HFF-Myc (cell line): ENCODE measurements around the gene GCK.

Experiments
- DNase-seq: peaks from one replicate; pipeline ENCODE4 v3.0.0-alpha.2; 2011; ENCODE audit warnings: low read depth; ENCODE audit errors: extremely low read depth
- H3K4me3 ChIP-seq: replicated peaks from 2 replicates; pipeline ENCODE4 v1.5.1; 2011; ENCODE audit warnings: low read depth, mild to moderate bottlenecking, control low read depth, low read length
- TF ChIP-seq, protein P1 (sequence below): IDR thresholded peaks from 2 replicates; pipeline ENCODE4 v1.5.1; 2012; ENCODE audit warnings: mild to moderate bottlenecking, low read depth, low read length, control low read depth; ENCODE audit errors: missing control alignments

Gene GCK

DNA sequence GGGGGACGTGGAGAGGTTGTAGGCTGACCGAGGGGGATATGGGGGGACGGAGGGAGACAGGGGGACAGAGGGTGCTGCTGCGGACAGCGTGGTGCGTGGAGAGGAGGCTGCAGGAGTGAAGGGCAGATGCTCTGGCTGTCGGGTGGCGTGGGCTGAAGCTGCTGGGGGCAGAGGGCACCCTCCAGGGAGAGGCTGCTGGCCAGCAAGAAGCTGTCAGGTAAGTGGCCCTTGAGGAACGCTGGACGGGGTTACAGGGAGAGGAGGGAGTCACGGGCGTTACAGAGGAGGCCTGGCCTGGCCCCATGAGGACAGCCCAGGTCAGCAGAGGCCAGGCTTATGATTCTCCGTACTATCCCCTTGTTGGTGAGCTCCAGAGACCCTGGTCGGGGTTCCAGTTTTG lies 38.7 kb upstream of the GCK start:
- no peak overlapping the region for H3K4me3 ChIP-seq
- TF ChIP-seq, protein P1, sequence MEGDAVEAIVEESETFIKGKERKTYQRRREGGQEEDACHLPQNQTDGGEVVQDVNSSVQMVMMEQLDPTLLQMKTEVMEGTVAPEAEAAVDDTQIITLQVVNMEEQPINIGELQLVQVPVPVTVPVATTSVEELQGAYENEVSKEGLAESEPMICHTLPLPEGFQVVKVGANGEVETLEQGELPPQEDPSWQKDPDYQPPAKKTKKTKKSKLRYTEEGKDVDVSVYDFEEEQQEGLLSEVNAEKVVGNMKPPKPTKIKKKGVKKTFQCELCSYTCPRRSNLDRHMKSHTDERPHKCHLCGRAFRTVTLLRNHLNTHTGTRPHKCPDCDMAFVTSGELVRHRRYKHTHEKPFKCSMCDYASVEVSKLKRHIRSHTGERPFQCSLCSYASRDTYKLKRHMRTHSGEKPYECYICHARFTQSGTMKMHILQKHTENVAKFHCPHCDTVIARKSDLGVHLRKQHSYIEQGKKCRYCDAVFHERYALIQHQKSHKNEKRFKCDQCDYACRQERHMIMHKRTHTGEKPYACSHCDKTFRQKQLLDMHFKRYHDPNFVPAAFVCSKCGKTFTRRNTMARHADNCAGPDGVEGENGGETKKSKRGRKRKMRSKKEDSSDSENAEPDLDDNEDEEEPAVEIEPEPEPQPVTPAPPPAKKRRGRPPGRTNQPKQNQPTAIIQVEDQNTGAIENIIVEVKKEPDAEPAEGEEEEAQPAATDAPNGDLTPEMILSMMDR = no peak
- no peak for DNase-seq

DNA sequence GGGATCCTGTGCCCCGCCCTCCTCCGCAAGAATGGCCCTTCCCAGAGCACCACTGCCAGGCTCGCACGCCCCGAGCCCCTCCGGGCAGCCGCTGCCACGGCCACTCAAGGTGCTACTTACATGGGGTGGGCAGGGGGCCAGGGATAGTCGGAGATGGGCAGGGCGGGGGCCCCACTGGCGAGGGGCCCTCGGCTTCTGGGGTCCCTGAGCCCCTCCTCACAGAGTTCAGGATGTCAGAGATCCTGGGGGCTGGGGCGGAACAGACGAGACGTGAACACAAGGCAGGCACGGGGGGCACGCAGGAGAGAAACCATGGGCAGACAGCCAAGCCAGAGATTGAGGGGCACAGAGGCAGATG lies 37.1 kb upstream of the GCK start:
- no peak for DNase-seq
- H3K4me3 ChIP-seq = no peak overlapping the region
- TF ChIP-seq, protein P1 = no peak

DNA sequence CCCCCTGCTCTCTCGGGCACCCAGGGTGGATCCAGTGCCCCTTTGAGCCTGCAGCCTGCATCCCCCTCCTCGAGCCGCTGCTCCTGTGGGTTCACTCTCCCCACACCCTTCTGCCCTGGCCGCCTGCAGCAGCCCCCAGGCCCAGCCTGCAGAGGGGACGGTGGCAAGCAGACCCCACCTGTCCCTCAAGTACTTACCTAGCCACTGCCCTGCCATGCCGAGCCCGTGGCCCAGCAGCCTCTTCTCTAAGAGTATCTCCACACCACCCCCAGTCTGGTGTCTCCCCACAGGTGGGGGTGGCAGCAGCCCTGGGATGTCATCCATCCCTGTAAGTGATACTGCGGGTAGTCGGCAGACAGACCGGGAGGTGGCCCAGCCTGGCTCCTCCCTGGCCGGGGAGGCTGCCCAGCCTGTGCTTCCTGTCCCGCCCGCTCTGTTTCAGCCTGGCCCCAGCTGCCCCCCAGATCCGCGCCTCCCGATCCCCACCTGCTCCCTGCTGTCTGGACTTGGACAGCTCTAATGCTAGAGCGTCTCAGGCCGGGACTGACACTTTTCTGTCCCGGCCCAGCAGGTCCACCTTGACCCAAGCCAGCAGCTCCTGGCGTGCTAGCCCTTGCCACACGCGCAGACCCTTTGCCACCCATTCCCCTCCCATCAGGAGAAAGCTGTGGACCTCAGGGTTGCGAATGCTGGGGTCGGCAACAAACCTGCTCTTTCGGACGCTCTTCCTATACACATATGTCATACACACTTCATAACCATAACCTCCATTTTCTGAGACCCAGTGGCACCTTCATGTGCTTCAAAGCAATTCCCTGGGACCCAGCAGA lies 36.5 kb upstream of the GCK start:
- H3K4me3 ChIP-seq = no peak overlapping the region
- no peak for DNase-seq

DNA sequence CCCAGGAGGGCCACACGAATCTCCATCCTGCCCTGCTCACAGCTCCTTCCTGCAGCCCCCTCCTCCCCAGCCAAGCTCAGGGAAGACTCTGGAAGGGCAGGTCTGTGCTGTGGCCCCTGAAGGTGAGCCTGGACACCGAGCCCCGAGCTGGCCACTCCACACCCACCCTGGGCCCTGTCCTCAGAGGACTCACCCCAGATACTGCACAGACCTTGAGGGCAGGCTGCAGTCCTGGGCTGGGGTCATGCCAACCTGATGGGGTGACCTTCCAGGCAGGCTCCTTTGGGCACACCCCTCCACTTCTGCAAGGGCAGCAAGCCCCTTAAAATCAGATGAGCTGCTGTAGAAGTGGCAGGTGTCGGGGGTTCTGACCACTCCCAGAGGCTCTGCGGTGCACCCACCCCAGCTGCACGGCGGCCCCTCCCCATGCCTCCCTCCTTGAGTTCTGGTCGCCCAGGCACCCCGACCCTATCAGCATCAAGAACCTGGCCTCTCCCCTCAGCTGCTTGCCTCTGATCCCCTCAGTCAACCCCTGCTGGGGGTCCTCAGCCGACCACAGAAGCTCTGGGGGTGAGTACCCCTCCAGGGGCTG lies 35.8 kb upstream of the GCK start:
- TF ChIP-seq, protein P1 = no peak
- H3K4me3 ChIP-seq = no peak overlapping the region
- no peak for DNase-seq

More for the DNA sequence above, 36.5 kb upstream of the GCK start:
- TF ChIP-seq, protein P1 = no peak

DNA sequence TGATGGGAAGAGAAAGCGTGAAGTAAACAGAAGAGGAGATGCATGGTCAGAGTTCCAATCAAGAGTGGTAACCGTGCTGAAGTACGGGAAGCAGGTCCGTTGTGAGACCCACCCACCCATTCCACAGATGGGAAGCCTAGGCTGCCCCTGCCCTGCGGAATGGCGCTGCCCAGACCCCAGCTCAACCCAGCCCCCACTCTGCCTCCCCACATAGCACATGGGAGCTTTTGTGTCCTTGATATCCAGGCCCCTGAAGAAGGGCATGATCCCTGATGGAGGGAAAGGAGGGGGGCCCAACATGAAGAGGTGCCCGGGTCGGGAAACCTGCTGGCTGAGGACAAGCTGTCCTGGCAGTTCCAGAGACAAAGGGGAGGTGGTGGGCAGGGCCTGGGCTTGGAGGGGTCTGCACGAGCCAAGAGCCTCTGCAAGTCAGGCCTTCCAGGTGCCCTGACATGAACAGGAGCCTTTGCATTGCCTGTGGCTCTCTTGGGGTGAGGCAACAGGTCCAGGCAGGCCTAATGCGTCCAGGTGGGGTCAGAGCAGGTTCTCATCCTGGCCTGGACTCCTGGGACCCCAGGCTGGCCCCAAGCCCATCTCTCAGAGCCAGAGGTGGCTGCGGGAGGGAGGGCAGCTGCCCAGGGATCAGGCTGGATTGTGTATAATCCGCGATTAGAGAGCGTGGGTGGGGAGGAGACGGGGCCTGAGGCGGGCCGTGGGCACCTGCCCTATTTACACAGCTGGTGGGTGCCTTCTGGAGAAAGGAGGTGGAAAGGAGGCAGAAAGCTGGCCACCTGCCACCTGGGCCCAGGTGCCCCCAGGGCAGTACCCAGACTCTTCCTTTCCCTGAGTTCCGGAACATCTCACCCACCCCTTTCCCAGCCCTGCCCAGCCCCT lies 35.1 kb upstream of the GCK start:
- no peak overlapping the region for H3K4me3 ChIP-seq
- DNase-seq = no peak
- TF ChIP-seq, protein P1 = no peak

DNA sequence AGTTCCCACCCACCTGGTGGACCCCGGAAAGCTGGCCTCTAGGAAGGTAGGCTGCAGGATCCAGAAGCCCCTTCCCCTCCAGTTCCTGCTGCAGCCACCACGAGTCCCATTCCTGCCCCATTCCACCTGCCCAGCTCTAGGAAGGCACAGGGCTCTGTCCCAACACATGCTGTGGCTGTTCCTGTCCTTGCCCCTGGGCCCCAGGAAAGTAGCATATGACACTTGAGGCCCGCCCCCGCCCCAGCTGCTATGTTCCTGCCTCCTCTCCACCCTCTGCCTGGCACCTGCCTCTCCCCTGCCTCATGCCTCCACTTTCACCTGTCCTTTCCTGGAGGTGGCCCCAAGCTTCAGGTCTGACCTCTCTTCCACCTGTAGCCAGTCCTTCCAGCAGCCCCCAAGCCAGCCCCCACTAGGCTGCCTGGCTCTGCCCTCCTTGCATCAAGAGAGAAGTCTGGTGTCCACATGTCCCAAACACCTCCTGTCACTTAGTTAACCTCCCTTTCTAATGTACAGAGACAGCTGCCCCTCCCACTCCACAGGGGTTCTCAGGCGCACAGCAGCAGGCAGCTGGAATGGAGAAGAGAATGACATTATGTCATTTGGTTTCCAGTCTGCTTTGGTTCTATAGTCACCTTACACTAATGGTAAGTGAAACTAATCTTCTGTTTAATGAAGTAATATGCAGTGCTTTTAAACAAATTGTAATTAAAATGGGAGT lies 34.3 kb upstream of the GCK start:
- no peak for DNase-seq
- TF ChIP-seq, protein P1 = no peak

More for the DNA sequence above, 34.3 kb upstream of the GCK start:
- no peak overlapping the region for H3K4me3 ChIP-seq
